HTERT RPE-1 (cell line): Measurements from ENCODE around the gene ERP27.

Experiments
- in situ Hi-C: fragments of 300-500 bp; cut with MboI; formaldehyde crosslinking; loops from 4 replicates; pipeline ENCODE4 v1.14.3; 2020; ENCODE audit warnings: low sequenced_read_pairs

Gene ERP27

GRCh38 chr12:14959916-14960496 lies 21.7 kb upstream of the ERP27 start:
- in situ Hi-C loops, result no loop called here

DNA sequence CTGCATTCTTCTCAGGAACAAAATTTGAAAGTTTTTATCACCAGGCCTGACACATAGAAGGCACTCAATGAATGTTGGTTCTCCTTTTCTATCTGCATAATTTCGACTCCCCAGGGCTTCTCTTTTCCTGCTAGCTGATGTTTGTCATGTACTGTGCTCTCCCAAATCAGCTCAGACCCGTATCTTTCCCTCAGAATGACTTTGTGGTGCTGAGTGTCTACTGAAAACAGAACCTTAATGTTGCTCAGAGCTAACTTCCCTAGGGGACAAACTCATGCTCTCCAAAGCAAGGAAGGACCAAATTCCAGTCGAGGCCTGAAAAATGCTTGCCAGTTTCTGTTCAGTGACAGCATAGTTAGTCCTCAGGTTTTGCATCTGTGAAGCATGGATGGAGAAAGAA lies 21.1 kb upstream of the ERP27 start:
- in situ Hi-C loops, result no loop called here

- in situ Hi-C loops, result no loop called here
These were observed 20.7 kb upstream of the ERP27 start for GRCh38 chr12:14959126-14959440.

- in situ Hi-C loops, result no loop called here
These were observed 20.2 kb upstream of the ERP27 start for GRCh38 chr12:14958361-14959125.

DNA sequence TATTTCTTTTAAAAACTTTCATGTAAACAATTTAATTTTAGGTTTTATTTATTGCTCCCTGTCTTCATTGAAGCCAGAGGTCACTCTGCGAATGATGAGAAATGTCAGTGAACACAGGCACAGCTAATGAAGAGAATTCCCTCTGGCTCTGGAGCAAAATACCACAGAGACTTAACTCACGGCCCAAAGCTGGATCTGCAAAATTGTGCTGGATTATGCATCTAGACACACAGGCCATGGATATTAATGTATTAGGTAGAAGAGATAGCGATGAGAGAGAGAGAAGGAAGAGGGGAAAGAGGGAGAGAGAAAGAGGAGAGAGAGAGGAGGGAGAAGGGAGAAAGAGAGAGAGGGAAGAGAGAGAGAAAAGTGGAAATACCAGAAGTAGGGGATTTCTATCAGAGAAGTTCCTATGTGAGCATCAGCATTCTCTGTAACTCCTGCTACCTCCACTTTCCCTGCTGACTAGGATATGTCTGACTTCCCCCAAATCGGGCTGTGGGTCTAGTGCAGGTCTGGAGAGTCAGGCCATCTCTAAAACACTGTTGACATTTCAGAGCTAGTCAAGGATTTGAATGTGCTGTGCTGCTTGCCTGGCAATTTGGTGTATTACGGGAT lies 19.3 kb upstream of the ERP27 start:
- in situ Hi-C loops, result no loop called here

DNA sequence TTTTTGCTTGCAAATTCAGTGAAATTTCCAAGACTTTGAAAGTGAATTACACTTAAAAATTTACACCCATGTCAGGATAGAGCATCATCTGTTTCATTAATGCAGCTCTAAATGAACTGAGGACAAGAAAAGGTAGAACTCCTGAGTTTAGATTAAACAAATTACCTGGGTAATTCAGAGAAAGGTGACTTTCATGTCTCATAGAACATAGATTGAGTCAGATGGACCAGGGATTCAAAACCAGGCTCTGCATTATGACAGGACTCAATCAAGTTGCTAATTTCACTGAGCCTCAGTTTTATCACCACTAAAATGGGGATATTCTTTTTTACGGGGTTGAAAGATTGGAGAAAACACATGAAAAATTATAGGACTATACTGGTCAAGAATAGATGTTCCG lies 18.6 kb upstream of the ERP27 start:
- in situ Hi-C loops, result no loop called here

GRCh38 chr12:14956024-14956891 lies 17.9 kb upstream of the ERP27 start:
- in situ Hi-C loops, result no loop called here

DNA sequence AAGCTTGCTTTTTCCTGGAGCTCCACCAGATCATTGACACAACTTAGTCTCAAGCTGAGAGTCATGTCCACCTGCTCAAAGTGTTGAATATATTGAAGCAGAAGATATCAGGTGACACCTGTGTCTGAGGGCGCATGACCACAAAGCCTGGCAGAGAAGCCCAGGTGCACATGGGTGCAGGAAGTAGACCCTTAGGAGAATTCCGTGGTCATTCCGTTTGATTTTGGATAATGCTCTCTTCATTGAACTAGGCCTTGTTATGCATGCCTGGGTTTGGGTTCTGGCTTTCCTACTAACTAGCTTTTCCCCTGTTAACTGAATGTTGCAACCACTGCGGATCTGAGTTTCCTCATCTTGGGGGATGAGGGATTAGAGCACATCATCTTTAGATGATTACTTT lies 15.9 kb upstream of the ERP27 start:
- in situ Hi-C loops, result no loop called here

DNA sequence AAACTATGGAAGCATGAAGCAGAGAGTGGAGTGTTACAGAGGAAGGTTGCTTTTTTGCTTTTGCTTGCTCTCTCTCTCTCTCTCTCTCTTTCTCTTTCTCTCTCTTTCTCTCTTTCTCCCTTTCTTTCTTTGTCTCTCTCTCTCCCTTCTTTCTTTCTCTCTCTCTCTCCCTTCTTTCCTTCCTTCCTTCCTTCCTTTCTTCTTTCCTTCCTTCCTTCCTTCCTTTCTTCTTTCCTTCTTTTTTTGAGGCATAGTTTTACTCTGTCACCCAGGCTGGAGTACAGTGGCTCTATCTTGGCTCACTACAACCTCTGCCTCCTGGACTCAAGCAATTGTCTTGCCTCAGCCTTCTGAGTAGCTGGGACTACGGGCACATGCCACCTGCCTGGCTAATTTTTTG lies 15.4 kb upstream of the ERP27 start:
- in situ Hi-C loops, result no loop called here

DNA sequence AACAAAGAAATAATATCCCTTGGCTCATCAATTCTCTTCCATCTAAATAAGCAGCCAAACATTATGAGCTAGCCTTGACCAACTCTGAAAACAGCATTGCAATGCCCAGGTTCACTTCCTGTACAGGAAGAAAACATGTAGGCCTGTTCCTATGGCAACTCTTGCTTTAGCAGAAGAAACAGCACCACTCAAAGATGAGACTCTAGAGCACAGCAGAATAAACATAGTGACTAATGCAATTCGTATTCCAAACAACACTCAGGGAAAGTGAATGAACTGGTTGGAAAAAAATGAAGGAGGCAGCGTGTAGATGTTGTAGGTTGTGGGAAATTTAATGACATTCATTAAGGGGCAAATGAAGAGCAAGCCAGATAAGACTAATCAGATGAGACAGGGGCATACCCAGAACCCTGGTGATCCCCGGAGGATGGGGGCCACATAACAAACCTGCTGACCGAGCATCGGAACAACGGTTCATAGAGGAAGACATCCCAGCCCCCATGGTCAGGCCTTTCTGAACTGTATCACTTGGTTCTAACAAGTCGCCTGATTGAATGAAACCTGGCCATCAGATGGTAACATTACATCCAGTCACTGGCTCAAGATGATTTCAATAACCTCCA lies 14.1 kb upstream of the ERP27 start:
- in situ Hi-C loops, result no loop called here

- in situ Hi-C loops, result no loop called here
These were observed 13.5 kb upstream of the ERP27 start for GRCh38 chr12:14951851-14952250.

GRCh38 chr12:14950982-14951746 lies 12.8 kb upstream of the ERP27 start:
- in situ Hi-C loops, result no loop called here

DNA sequence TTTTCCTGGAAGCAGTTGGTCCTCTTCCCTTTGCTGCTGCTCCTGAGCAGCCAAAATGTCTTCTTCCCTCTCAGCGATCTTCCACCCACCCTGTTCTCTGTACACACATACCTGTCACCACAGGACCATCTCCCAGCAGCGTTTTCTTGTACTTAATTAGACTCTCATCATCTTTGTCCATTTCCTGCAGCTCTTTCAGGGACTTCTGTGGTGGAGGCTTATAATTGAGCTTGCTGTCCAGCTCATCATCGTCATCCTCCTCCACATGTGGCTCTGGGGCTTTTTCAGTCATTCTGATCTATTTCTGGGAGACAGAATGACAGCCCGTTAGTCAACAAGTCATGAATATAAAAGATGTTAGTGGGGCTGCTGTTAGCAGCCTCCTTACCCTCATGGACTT lies 12.1 kb upstream of the ERP27 start:
- in situ Hi-C loops, result no loop called here

DNA sequence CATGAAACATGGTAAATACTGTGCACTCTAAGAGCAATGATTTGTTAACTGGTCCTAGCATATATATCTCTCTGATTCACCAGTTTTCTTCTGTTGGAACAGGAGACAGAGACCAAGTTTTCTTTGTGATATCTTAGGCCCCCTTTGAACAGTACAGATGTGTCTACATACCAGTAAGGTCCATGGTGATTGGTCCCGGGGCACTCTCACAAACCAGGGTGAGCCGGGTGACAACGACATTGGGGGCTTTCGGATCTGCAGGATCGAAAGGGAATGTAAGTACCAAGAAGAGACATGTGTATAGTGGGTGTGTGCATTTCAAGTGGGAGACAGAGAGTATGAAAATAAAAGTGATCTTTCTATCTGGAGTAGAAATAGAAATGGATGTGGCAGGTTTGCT lies 11.3 kb upstream of the ERP27 start:
- in situ Hi-C loops, result no loop called here

- in situ Hi-C loops, result no loop called here
These were observed 10.3 kb upstream of the ERP27 start for GRCh38 chr12:14948672-14949071.

- in situ Hi-C loops, result no loop called here
These were observed 8.5 kb upstream of the ERP27 start for GRCh38 chr12:14946861-14947260.

DNA sequence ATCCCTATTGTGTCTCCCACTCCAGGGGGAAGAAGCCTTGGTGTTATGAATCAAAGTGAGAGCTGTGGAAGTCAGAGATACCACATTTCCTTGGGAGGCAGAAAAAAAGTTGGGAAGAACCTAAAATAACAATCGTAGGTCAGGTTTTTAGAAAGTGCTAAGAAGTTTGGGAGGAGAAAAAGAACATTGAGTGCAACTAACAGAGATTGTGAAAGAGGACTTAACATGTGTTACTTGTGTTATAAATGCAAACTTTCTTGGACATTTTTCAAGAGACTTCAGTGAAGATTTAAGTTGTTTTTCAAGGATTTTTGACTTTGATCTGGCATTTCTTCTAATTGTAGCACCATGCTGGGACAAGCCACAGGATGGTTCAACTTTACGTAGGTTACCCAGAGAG lies 7.8 kb upstream of the ERP27 start:
- in situ Hi-C loops, result no loop called here

DNA sequence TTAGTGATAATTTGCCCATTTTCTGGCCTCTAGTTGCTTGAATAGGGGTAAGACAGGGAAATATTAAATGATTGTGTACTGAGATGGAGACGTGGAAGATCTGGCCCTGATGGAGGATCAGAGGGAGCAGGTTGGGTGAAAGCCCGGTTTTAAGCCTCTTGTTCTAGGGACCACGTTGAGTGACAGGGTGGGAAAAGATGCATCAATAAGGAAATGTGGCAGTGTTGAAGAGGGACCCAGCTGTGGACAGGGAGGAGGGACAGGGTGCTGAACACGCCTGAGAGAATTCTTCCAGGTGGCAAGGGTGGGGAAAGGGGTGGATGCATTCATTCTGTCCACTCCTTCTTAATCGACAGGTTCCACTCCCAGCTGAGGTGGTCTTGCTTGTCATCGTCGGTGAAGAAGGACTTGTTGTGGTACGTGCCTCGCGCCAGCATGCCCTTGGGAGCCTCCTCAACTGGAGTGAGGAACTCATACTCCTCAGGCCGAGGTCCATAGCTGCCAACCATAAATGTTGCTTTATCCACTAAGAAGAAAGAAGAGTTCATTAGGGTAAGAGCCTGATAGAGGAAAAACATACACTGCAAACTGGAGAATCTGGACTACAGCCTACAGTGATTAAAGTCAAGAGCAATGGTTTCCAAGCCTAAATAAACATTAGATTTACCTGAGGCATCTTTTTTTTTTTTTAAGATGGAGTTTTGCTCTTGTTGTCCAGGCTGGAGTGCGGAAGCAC lies 4.0 kb upstream of the ERP27 start:
- in situ Hi-C loops, result no loop called here

DNA sequence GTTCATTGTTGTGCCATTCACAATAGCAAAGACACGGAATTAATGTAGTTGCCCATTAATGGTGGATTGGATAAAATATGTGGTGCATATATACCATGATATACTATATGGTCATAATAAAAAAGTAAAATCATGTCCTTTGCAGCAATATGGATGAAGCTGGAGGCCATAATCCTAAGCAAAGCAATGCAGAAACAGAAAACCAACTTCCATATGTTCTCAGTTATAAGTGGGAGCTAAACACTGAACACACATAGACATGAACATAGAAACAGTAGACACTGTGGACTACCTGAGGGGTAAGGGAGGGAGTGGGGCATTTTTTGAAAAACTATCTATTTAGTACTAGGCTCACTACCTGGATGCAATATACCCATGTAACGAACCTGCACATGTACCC lies 3.0 kb upstream of the ERP27 start:
- in situ Hi-C loops, result no loop called here

GRCh38 chr12:14937689-14938088 lies 648 bp downstream of the ERP27 start:
- in situ Hi-C loops, result no loop called here
